Hepatocyte (in vitro differentiated cells): ENCODE measurements around the gene PCLO.

ENCODE experiments used
- CTCF ChIP-seq: fragments of 200-600 bp; sonication (generic); IDR thresholded peaks from 2 replicates; pipeline ENCODE4 v1.5.1; 2016; ENCODE audit warnings: antibody characterized with exemption, mild to moderate bottlenecking; ENCODE audit not compliant: poor library complexity
- EZH2 ChIP-seq: fragments of 200-600 bp; sonication (generic); IDR thresholded peaks from 2 replicates; pipeline ENCODE4 v1.6.1; 2016; ENCODE audit warnings: antibody characterized with exemption, mild to moderate bottlenecking, borderline replicate concordance
- EZH2phosphoT487 ChIP-seq: fragments of 200-600 bp; sonication (generic); IDR thresholded peaks from one replicate; pipeline ENCODE4 v1.6.1; 2018; ENCODE audit warnings: antibody characterized with exemption, mild to moderate bottlenecking, low read depth, moderate library complexity; ENCODE audit not compliant: unreplicated experiment, severe bottlenecking

GRCh38 chr7:83055197-83055596 is 107.5 kb downstream of the PCLO start:
- TF ChIP-seq CTCF (no peak), EZH2 (no peak), EZH2phosphoT487 (no peak)
